Brain microvascular endothelial cell (primary cell): ENCODE measurements around the gene TNS1.

Source experiments
- DNase-seq: peaks from one replicate; pipeline ENCODE4 v3.0.0-alpha.2; 2020
- H3K27ac ChIP-seq: fragments of 250-450 bp; sonication (Bioruptor Pico); 2 replicates; pipeline ENCODE4 v1.5.1; 2020; ENCODE audit warnings: mild to moderate bottlenecking, moderate library complexity
- H3K27me3 ChIP-seq: fragments of 250-450 bp; sonication (Bioruptor Pico); replicated peaks from 2 replicates; pipeline ENCODE4 v1.5.1; 2020; ENCODE audit warnings: mild to moderate bottlenecking
- H3K36me3 ChIP-seq: fragments of 250-450 bp; sonication (Bioruptor Pico); replicated peaks from 2 replicates; pipeline ENCODE4 v1.5.1; 2020; ENCODE audit warnings: mild to moderate bottlenecking
- H3K4me3 ChIP-seq: 2 replicates; pipeline ENCODE4 v1.5.1; 2011; ENCODE audit warnings: low read depth, mild to moderate bottlenecking, control low read depth, low read length, moderate library complexity
- in situ Hi-C: cut with HindIII; loops from 2 replicates; pipeline ENCODE4 v1.10.0; 2017; ENCODE audit warnings: low sequenced_read_pairs, low pct_ligation_motif_present
- TF ChIP-seq, protein P1 (sequence below): IDR thresholded peaks from 2 replicates; pipeline ENCODE4 v1.5.1; 2011; ENCODE audit warnings: low read depth, mild to moderate bottlenecking, moderate library complexity, low read length, control low read depth, inconsistent platforms; ENCODE audit errors: missing control alignments

TNS1 gene

DNA sequence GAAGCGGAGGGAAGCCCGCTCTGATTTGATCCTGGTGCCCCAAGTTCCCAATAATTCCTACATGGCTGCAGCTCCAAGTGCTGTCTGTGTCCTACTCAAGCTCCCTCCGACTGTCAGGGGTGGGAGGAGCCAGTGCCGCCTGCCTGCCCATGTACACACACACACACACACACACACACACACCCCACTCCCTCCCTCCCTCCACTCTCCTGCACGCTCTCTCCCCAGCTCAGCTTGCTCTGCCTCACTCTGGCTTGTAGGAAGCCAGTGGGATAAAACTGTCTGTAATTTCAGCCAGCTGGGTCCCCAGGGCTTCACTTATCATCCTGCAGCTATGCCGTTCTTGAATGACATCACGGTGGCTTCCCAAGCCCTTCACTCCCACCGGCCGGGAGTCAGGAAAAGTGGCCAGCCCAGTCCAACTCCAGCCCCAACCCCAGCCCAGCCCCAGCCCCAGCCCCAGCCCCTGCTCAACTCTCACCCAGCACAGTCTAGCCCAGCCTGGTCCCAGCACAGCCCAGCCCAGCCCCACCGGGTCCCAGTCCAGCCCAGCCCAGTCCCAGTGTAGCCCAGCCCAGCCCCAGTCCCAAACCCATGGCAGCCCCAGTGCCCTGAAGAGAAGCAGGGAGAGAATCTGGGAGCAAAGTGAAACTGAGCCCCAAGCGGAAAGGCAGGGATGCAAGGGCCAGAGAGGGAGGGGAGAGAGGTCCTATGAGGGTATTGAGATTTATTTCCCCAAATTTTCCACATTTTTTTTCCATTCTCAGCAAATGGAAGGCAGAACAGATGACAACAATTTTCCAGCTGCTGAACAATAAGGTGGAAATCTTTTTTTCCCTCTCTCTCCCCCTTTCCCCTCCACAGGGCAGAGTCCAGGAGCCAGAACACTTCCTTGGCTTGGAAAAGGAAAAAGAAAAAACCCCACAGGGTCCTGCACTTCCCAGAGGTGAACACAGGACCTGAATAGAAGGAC, 144.0 kb downstream of the TNS1 start:
- TF ChIP-seq, protein P1, sequence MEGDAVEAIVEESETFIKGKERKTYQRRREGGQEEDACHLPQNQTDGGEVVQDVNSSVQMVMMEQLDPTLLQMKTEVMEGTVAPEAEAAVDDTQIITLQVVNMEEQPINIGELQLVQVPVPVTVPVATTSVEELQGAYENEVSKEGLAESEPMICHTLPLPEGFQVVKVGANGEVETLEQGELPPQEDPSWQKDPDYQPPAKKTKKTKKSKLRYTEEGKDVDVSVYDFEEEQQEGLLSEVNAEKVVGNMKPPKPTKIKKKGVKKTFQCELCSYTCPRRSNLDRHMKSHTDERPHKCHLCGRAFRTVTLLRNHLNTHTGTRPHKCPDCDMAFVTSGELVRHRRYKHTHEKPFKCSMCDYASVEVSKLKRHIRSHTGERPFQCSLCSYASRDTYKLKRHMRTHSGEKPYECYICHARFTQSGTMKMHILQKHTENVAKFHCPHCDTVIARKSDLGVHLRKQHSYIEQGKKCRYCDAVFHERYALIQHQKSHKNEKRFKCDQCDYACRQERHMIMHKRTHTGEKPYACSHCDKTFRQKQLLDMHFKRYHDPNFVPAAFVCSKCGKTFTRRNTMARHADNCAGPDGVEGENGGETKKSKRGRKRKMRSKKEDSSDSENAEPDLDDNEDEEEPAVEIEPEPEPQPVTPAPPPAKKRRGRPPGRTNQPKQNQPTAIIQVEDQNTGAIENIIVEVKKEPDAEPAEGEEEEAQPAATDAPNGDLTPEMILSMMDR = no peak
- Histone ChIP-seq H3K27me3 (no peaks in the 10 kb centered on the region), H3K27ac (peak overlapping the region; percentile 53), H3K4me3 (peak overlapping the region; percentile 26), H3K36me3 (peaks cover 2% of the 10 kb centered on the region)
- DNase-seq = peak; percentile 96
- in situ Hi-C loops = no loop called here

DNA sequence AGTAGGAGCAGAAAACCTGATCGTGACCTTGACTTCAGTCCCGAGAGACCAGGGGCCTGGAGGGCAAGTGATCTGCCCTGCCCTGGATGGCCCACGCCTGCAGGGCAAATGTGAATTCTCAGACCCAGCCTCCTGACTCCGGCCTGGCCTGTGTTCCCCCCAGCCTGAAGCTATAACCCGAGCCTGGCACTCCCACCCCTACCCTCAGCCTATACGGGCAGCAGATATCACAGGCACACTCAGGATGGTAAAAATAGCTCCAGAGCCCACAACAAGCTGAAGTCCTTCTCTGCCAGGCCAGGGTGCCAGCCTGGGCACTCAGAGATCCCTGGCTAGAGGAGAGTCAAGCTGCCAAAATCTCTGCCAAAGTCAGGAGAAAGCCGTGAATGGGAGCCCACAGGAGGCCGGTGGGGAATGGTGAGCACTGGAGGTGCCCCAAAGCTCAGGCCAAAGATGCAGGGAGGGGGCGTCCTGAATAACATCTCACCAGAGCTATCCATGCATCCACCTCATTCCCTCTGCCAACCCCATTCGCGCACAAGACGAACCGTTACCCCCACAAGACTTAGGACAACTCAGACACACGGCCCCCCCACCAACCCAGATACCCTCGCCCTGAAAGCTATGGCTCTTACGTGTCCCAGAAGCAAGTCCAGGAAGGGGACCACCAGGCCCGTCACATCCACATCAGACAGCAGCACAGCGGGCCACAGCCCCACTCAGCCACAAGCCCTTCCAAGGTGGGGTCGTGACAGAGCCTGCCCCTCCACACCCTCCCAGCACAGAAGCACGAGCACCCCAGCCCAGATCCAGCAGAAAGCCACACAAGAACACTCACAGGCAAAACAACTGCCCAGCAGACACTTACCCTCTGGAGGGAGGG, 144.9 kb downstream of the TNS1 start:
- in situ Hi-C loops = no loop called here
- Histone ChIP-seq H3K27me3 (no peaks in the 10 kb centered on the region), H3K4me3 (peak overlapping the region; percentile 26), H3K27ac (no peak overlapping the region), H3K36me3 (peaks cover 2% of the 10 kb centered on the region)
- no peak for DNase-seq
- TF ChIP-seq, protein P1 = no peak

DNA sequence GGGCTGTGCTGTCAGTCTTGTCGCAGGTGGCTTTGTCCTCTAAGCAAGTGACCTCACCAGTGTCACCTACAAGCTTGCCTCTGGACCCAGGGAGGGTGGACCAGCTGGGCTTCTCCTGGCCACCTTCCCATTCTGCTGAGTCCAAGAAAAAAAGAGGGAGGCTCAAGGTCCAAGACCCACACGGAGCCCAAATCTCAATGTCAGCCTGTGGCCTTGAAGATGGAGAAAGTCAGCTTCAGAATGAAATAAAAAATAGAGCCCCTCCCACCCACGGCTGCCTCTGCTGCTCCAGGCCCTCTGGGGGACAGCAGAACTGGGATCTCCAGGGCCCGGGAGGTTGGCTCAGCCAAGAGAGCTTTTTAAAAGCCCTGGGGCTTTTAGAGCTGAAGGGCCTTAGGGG, 145.9 kb downstream of the TNS1 start:
- DNase-seq = no peak

DNA sequence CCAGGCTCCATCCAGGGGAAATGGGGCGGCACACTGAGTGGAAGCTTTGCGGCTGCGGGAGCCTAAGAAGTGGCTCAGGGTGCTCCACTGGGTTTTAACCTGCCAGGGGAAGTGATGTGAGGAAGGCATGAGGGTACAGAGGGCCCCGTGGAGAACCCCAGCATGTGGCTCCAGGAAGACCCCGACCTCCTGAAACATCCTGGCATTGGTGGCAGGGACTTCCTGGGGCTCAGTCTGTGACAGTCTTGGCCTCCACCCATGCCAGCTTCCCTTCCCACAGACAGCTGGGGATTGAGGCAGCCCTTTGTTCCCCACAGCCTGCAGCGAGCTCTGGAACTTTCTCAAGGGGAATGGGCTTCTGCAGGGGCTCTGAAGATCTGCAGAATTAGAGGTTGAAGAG, 146.6 kb downstream of the TNS1 start:
- H3K4me3 ChIP-seq = no peak overlapping the region
- H3K36me3 ChIP-seq = peaks cover 2% of the 10 kb centered on the region
- TF ChIP-seq, protein P1 = no peak
- in situ Hi-C loops = no loop called here
- H3K27ac ChIP-seq = no peak overlapping the region
- H3K27me3 ChIP-seq = no peaks in the 10 kb centered on the region
- DNase-seq = no peak

More for the DNA sequence above, 145.9 kb downstream of the TNS1 start:
- in situ Hi-C loops = no loop called here
- H3K27ac ChIP-seq = no peak overlapping the region
- no peak overlapping the region for H3K4me3 ChIP-seq
- TF ChIP-seq, protein P1 = no peak
- H3K36me3 ChIP-seq = peaks cover 2% of the 10 kb centered on the region
- no peaks in the 10 kb centered on the region for H3K27me3 ChIP-seq

DNA sequence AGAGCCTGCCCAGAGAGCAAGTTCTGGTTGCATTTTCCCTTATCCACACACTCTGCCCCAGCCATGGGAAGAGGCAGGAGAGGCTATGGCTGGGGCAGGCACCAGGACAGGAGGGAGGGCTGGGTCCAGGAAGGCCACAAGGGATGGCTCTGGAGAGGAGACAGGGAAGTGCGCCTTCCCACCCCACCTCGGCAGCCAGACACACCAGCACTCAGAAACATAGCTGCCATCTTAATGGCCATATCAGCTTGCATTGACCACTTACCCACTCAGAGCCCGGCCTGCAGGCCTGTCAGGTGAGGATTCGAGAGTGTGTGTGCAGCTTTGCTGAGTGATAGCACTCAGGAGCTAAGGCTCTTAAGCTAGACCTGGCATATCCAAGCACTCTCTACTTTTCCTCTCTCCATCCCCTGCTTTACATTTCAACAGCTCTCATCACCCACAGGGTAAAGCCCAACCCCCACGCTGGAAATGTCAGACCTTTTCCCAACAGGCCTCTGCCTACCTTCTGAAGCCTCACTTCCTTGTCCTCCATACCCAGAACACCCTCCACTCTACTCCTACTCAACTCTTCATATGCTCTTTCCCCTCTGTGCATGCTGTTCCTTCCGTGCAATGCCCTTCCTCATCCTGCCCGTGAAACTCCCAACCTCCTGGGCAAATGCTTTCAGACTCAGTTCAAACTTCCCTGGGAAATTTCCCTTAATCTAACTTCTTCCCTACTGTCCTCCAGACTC, 147.9 kb downstream of the TNS1 start:
- H3K4me3 ChIP-seq = no peak overlapping the region
- TF ChIP-seq, protein P1 = no peak

More for the DNA sequence above, 147.9 kb downstream of the TNS1 start:
- in situ Hi-C loops = no loop called here
- H3K36me3 ChIP-seq = peaks cover 2% of the 10 kb centered on the region
- H3K27me3 ChIP-seq = no peaks in the 10 kb centered on the region
- no peak overlapping the region for H3K27ac ChIP-seq
- DNase-seq = no peak
